PC-3 (cell line): ENCODE measurements around the gene SFXN2.

Experiments
- CTCF ChIP-seq: fragments of 300-600 bp; sonication (generic); conservative IDR thresholded peaks from 2 replicates; pipeline ENCODE4 v1.5.1; 2017; ENCODE audit warnings: antibody characterized with exemption, low read depth, mild to moderate bottlenecking, low read length
- EZH2 ChIP-seq: fragments of 300-600 bp; sonication (generic); IDR thresholded peaks from one replicate; pipeline ENCODE4 v1.6.1; 2017; ENCODE audit warnings: antibody characterized with exemption, mild to moderate bottlenecking, low read length; ENCODE audit not compliant: unreplicated experiment

- TF ChIP-seq EZH2, result no peak
- no peak for TF ChIP-seq CTCF
Observed at GRCh38 chr10:102665904-102666509, 48.4 kb upstream of the SFXN2 start.
